DND-41 (cell line): ENCODE measurements around the gene ENTREP1.

Experiments used
- ATAC-seq: fragments of 200-7000 bp; cut with Tn5 transposase; 3 replicates; pipeline ENCODE4 v1.9.1; 2021; ENCODE audit warnings: low read depth; ENCODE audit not compliant: insufficient read depth
- DNase-seq: peaks from one replicate; pipeline ENCODE4 v3.0.0-alpha.2; 2020
- H2AFZ ChIP-seq: 2 replicates; pipeline ENCODE4 v1.6.0; 2012; ENCODE audit warnings: low read depth, low read length
- H3K27ac ChIP-seq: 2 replicates; pipeline ENCODE4 v1.5.1; 2012; ENCODE audit warnings: low read length, inconsistent platforms
- H3K27me3 ChIP-seq: fragments of 200-600 bp; sonication (generic); 2 replicates; pipeline ENCODE4 v1.6.0; 2012; ENCODE audit warnings: low read length, mild to moderate bottlenecking, inconsistent platforms; ENCODE audit not compliant: insufficient read depth, poor library complexity
- H3K36me3 ChIP-seq: 2 replicates; pipeline ENCODE4 v1.5.1; 2012; ENCODE audit warnings: low read length, inconsistent platforms; ENCODE audit not compliant: insufficient read depth
- H3K4me1 ChIP-seq: 2 replicates; pipeline ENCODE4 v1.5.1; 2012; ENCODE audit warnings: mild to moderate bottlenecking, low read length; ENCODE audit not compliant: insufficient read depth
- H3K4me2 ChIP-seq: 2 replicates; pipeline ENCODE4 v1.6.0; 2012; ENCODE audit warnings: mild to moderate bottlenecking, moderate library complexity, low read length, inconsistent platforms; ENCODE audit not compliant: insufficient read depth
- H3K4me3 ChIP-seq, 2 experiments: fragments of 200-600 bp in 1 of 2; shearing (Covaris generic) in 1 of 2; 2 replicates each; pipeline ENCODE4 v1.5.1; 2012 to 2016; ENCODE audit warnings: inconsistent platforms in 2 of 2, low read length in 2 of 2, mild to moderate bottlenecking in 2 of 2, low read depth in 1 of 2, moderate library complexity in 1 of 2
- H3K79me2 ChIP-seq: 2 replicates; pipeline ENCODE4 v1.6.0; 2012; ENCODE audit warnings: low read length, inconsistent platforms; ENCODE audit not compliant: insufficient read depth
- H3K9ac ChIP-seq: 2 replicates; pipeline ENCODE4 v1.6.0; 2012; ENCODE audit warnings: low read depth, mild to moderate bottlenecking, inconsistent platforms, low read length, moderate library complexity
- H3K9me3 ChIP-seq: 2 replicates; pipeline ENCODE4 v1.5.1; 2012; ENCODE audit warnings: low read length, moderate library complexity, mild to moderate bottlenecking, inconsistent platforms; ENCODE audit not compliant: insufficient read depth, severe bottlenecking
- H4K20me1 ChIP-seq: 2 replicates; pipeline ENCODE4 v1.6.0; 2012; ENCODE audit warnings: low read length; ENCODE audit not compliant: insufficient read depth
- CTCF ChIP-seq: IDR thresholded peaks from 2 replicates; pipeline ENCODE4 v1.5.1; 2012; ENCODE audit warnings: borderline replicate concordance, low read length, moderate library complexity, mild to moderate bottlenecking; ENCODE audit not compliant: poor library complexity, severe bottlenecking; ENCODE audit errors: extremely low read depth
- EZH2 ChIP-seq: IDR thresholded peaks from 3 replicates; pipeline ENCODE4 v1.6.1; 2012; ENCODE audit warnings: borderline replicate concordance, low read depth, mild to moderate bottlenecking, moderate library complexity, low read length, inconsistent platforms; ENCODE audit not compliant: severe bottlenecking

The ENTREP1 gene

DNA sequence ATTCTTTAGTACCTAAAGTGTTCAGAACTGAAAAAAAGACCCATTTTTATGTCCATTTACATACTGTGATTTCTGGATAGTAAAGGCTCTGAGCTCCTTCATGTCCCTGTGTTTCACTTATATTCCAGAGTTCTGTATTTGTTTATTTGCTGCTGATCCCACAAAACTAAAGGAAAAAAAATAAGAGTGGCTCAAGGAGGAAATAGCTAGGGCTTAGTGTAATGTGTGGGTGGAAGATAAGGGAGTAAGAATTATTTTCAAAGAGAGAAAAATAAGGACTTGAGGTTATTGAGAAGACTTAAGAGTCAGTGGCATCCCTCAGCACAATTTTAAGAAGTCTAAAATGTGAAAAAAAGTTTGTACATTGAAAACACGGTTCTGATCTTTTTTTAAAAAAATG is 46.0 kb downstream of the ENTREP1 start:
- no peaks in the 10 kb centered on the region for H4K20me1 ChIP-seq
- no peak overlapping the region for H3K4me3 ChIP-seq
- ATAC-seq, result no peak
- no peak overlapping the region for H3K4me2 ChIP-seq
- TF ChIP-seq EZH2 (no peak), CTCF (no peak)
- no peaks in the 10 kb centered on the region for H3K4me1 ChIP-seq
- no peaks in the 10 kb centered on the region for H3K27me3 ChIP-seq
- no peak overlapping the region for H2AFZ ChIP-seq
- H3K79me2 ChIP-seq, result no peaks in the 10 kb centered on the region
- DNase-seq, result no peak
- no peaks in the 10 kb centered on the region for H3K9me3 ChIP-seq
- no peak overlapping the region for H3K27ac ChIP-seq
- no peaks in the 10 kb centered on the region for H3K36me3 ChIP-seq
- H3K9ac ChIP-seq, result no peak overlapping the region

- no peaks in the 10 kb centered on the region for H3K36me3 ChIP-seq
- H4K20me1 ChIP-seq, result no peaks in the 10 kb centered on the region
- no peak overlapping the region for H3K9ac ChIP-seq
- no peak overlapping the region for H3K27ac ChIP-seq
- H3K4me2 ChIP-seq, result no peak overlapping the region
- H3K27me3 ChIP-seq, result no peaks in the 10 kb centered on the region
- no peaks in the 10 kb centered on the region for H3K4me1 ChIP-seq
- no peaks in the 10 kb centered on the region for H3K9me3 ChIP-seq
- H2AFZ ChIP-seq, result no peak overlapping the region
- ATAC-seq (no peak), DNase-seq (no peak)
- no peaks in the 10 kb centered on the region for H3K79me2 ChIP-seq
- H3K4me3 ChIP-seq, result no peak overlapping the region
- TF ChIP-seq EZH2 (no peak), CTCF (no peak)
These were observed 51.6 kb downstream of the ENTREP1 start for GRCh38 chr9:69376651-69377050.

GRCh38 chr9:69377291-69377690 is 52.3 kb downstream of the ENTREP1 start:
- Histone ChIP-seq H3K36me3 (no peaks in the 10 kb centered on the region), H3K4me1 (no peaks in the 10 kb centered on the region), H3K27ac (no peak overlapping the region), H3K79me2 (no peaks in the 10 kb centered on the region), H3K9ac (no peak overlapping the region), H3K27me3 (no peaks in the 10 kb centered on the region), H3K4me3 (no peak overlapping the region), H4K20me1 (no peaks in the 10 kb centered on the region), H3K4me2 (no peak overlapping the region), H3K9me3 (no peaks in the 10 kb centered on the region), H2AFZ (no peak overlapping the region)
- ATAC-seq, result no peak
- DNase-seq, result no peak
- TF ChIP-seq EZH2 (no peak), CTCF (no peak)

DNA sequence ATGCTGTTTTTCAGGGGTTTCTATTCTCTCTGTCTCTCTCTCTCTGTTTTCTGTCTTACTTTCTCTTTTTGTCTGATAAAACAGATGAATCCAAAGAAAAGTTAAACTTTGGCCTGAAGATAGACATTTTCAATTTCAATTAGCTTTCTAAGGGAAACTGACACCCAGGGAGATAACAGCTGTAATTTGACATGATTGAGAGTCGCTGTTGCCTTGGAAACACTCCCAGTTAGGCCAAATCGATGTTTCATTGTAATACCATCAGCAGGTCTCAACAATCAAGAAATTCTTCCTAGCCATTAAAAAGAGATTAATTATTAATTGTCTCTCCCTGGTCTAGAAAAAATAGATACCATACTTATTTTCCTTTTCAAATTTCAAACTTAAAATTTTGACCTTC is 53.0 kb downstream of the ENTREP1 start:
- H3K27me3 ChIP-seq, result no peaks in the 10 kb centered on the region
- H3K9me3 ChIP-seq, result no peaks in the 10 kb centered on the region
- no peak overlapping the region for H2AFZ ChIP-seq
- H3K4me1 ChIP-seq, result no peaks in the 10 kb centered on the region
- H3K4me3 ChIP-seq, result no peak overlapping the region
- no peak overlapping the region for H3K4me2 ChIP-seq
- DNase-seq (no peak), ATAC-seq (no peak)
- no peaks in the 10 kb centered on the region for H3K36me3 ChIP-seq
- no peak overlapping the region for H3K27ac ChIP-seq
- no peaks in the 10 kb centered on the region for H4K20me1 ChIP-seq
- H3K9ac ChIP-seq, result no peak overlapping the region
- TF ChIP-seq CTCF (no peak), EZH2 (no peak)
- no peaks in the 10 kb centered on the region for H3K79me2 ChIP-seq
